HG02623 (cell line): ENCODE results near the gene PTPRT.

Source experiments
- ATAC-seq: cut with Tn5 transposase; IDR thresholded peaks from one replicate; pipeline ENCODE4 v1.9.1; 2021; ENCODE audit warnings: moderate library complexity; ENCODE audit not compliant: unreplicated experiment

Gene PTPRT

DNA sequence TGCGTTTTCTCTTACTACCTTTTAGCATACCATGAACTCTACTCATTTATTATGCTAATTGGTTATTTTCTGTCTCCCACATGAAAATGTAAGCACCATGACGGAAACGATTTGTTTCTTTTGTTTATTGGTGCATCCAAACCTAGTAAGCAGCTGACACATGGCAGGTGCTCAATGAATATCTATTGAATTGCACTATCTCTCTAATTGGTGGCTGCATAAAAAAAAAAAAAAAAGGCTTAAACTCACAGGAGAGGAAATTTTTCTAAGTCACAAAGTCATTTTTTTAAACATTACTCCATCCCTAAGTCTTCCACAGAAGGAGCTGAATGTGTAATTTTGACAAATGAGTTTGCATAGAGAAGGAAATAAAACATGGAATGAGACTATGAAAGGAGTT, 608.4 kb downstream of the PTPRT start:
- no peak for ATAC-seq

DNA sequence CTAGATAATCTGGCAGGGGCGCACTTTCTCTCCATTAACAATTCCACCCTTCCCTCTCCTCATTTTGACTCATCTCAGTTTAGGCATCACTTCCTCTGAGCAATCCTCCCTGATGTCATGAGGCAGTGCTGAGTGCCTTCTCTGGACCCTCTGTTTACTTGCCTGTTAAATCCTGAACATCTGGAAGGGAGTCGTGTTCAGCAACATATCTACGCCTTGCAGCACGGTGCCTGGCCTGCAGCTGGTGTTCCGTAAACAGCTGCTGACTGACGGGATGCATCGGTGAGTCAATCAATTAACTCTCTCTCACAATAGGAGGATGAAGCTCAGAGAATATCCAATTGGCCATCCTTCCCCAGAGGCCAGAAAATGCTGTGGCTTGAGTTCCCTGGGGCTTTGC, 613.5 kb downstream of the PTPRT start:
- no peak for ATAC-seq

- no peak for ATAC-seq
Measured at GRCh38 chr20:42572320-42573016, 617.2 kb downstream of the PTPRT start.

- ATAC-seq: no peak
Measured at GRCh38 chr20:42567409-42567808, 622.3 kb downstream of the PTPRT start.

- no peak for ATAC-seq
Measured at GRCh38 chr20:42565235-42565995, 624.3 kb downstream of the PTPRT start.

- ATAC-seq: no peak
Measured at GRCh38 chr20:42559665-42560064, 630.0 kb downstream of the PTPRT start.

- no peak for ATAC-seq
Measured at GRCh38 chr20:42556575-42556974, 633.1 kb downstream of the PTPRT start.

DNA sequence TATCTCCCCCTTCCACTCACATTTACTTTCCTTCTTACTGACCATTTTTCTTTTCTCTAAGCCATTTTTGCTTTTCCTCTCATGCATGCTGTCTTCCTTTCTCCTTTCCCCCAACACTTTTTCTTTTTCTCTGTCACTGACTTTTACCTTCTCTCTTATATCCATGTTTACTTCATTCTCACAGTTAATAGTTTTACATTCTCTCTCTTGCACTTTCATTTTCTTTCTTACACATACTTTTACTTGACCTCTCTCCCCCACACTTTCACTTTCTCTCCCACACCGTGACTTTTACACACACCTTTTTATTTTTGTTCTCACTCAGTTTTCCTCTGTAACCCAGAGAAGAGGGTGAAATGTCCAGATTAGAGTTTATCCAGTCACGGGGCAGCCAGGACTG, 636.3 kb downstream of the PTPRT start:
- peak; percentile 55 for ATAC-seq

DNA sequence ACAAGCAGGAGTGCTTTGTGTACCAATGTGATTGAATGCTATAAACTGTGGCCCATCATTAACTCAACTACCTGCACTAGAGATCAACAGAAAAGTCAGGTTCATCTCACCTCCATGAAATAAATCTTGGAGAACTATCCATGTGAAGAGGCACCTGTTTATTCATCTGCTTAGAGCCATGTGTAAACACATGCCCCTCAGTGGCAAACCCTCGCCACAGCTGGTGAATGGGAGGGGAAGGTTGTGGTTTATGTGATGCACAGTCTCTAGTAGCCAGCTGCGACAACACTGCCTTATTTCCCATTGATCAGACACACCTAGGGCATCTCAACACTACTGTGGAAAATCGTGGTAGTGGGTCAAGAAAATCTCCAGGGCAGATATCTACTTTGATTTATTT, 640.2 kb downstream of the PTPRT start:
- no peak for ATAC-seq

DNA sequence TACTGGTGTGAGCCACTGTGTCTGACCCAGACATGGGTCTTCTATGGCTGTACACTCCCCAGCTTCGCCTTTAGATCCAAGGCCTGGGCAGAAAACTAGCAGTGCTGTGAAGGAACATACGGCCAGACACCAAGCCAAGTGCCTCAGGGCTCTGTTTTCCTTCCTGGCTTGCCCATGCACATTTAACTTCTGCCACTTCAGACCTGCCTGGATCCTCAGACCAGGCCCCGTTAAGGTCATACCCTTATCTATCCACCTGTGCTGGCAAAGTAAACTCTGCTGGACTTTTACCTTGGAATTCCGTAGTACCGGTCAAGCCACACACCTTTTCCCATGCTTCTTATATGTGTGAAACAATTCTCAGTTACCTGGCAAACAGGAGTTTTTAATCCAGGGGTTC, 644.8 kb downstream of the PTPRT start:
- ATAC-seq: no peak

- no peak for ATAC-seq
Measured at GRCh38 chr20:42532831-42533230, 656.9 kb downstream of the PTPRT start.

- ATAC-seq: no peak
Measured at GRCh38 chr20:42531508-42531961, 658.2 kb downstream of the PTPRT start.

DNA sequence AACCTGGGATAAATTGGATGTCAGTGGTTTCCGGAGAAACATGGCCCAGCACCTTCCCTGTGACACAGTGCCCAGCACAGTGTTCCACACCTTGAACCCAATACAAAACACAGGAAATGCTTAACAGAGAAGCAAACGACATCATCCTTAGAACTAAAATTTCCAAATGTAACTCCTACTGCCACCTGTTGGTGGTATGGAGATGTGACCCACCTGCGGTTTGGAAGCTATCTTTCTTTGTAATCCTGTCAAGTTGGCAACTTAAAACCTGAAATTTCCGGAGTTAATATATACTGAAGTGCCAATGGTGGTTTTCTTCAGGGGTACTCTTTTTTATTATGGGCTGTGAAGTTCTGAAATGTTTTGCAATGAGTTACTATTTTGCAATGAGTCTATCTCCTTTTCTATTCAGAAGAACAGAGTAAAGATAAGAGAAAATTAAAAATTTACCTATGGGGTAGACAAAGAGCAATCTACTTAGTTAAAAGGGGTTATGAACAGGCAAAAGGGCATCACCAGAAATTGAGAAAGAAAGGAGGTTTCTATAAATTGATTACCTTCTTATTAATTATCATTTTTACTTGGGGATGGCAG, 658.8 kb downstream of the PTPRT start:
- ATAC-seq: no peak

GRCh38 chr20:42530191-42530590, 659.5 kb downstream of the PTPRT start:
- ATAC-seq: no peak

DNA sequence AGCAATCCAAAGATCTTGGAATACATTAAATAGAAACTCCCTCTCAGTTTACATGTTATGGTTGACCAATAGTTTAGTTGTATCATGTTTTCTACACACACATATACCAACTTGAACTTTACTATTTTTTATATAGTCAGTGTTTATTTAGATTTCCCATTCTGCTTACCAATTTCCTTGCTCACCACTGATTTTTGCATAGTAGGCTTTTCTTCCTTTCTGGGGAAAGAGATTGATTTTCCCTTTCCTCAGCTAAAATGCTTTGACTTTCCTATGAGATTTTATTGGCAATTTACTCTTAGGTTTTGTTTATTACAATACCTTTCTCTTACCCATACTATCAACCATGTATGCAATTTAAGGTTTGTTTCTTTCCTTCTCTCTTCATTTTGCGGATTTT, 665.6 kb downstream of the PTPRT start:
- ATAC-seq: no peak

DNA sequence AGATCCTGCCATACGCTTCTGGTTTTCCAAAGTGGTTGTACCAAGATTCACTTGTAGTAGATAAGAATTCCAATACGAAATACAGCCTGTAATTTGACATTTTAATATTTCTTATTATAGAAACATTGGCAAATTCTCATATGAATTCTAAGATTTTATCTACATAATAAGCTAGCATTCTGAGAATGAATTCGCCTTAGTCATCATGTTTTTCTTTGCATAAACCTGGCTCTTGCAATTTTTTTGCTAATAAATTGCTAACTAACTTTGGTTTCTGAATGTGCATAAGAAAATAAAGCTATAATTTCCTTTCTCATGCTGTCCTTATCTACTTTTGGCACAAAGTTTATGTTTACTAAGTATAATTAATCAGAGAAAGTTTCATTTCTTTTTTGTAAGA, 673.0 kb downstream of the PTPRT start:
- no peak for ATAC-seq

DNA sequence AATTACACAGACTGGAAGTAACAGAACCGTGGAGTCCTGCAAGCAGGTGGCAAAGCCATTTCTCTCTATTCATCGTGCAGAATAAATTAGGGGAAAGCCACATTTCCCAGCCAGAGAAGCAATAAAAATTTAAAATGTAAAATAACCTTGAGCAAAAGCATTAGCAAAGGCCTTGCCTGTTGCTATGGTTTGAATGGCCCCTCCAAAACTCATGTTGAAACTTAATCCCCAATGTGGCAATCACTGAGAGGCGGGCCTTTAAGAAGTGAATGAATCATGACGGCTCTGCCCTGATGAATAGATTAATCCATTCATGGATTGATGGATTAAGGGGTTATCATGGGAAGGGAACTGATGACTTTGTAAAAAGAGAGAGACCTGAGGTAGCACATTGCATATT, 679.0 kb downstream of the PTPRT start:
- ATAC-seq: no peak

DNA sequence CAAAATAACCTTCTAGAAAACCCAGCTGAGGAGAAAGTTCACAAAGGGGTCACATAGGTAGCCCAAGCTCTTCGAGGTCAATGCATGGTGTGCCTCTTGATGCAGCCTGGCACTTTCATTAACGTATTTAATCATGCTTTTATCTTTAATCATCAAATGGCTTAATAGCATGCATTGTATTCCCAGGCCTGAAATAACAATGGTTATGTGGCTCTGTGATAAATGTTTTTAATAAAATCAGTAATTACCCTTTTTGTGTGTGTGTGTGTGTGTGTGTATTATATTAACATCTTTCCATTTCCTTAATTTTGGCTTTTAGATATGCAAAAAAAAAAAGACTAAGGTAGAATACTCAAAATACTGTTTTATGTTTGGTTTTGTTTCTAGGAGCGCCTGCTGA, 681.8 kb downstream of the PTPRT start:
- no peak for ATAC-seq

- ATAC-seq: no peak
Measured at GRCh38 chr20:42506397-42506796, 683.3 kb downstream of the PTPRT start.

DNA sequence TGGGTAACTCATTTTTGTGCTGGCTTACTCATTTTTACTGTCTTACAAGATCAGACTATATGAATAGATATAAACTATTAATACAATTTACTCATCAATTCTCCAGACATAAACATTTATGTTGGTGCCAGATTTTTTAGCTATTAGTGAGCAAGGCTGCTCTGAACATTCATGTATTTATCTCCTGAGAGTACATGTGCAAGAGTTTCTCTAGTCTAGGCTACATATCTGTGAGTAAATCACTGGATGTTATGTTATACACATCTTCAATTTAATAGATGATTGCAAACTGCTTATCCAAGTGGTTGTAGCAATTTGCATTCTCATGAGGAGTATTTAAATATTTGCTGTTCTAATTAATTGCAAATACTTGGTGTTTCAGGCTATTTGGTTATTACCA, 687.1 kb downstream of the PTPRT start:
- no peak for ATAC-seq

- ATAC-seq: no peak
Measured at GRCh38 chr20:42496595-42496994, 693.1 kb downstream of the PTPRT start.

DNA sequence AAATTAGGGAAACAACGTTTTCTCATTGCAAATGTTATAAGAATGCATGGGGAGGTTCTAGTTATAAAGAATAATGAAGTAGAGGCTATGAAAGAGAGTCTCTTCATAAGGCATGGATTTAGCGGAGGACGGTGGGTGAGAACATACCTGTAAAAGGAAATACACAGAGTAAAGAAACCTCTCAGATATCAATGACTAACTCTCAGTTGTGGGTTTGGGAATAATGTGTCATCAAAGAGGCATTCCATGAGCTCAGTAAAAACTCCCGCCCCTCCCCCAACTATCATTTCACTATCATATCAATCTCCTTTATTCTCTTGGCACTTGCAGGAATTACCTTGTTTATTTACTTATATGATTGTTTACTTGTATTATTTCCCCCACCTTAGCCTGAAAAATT, 695.4 kb downstream of the PTPRT start:
- no peak for ATAC-seq
